H1 (cell line): Measurements from ENCODE around the gene ILF3.

Source experiments
- CREB1 ChIP-seq: IDR thresholded peaks from 2 replicates; pipeline ENCODE4 v1.6.1; 2012; ENCODE audit warnings: inconsistent platforms
- CTCF ChIP-seq, 3 experiments: IDR thresholded peaks; 1 replicate in 2 of 3; 2 replicates in 1 of 3; pipeline versions ENCODE4 v1.5.1 to v1.6.1; 2011; ENCODE audit warnings: low read length in 3 of 3, mild to moderate bottlenecking in 3 of 3, inconsistent platforms in 2 of 3, low read depth in 1 of 3, moderate library complexity in 1 of 3; ENCODE audit not compliant: insufficient read depth in 1 of 3; ENCODE audit errors: control extremely low read depth in 1 of 3
- GABPA ChIP-seq: IDR thresholded peaks from 2 replicates; pipeline ENCODE4 v1.6.1; 2011; ENCODE audit warnings: mild to moderate bottlenecking, low read length, moderate library complexity, borderline replicate concordance; ENCODE audit not compliant: insufficient read depth
- POLR2A ChIP-seq, 2 experiments: IDR thresholded peaks; 1 replicate in 1 of 2; 2 replicates in 1 of 2; pipeline ENCODE4 v1.6.1; 2011; ENCODE audit warnings: low read depth in 2 of 2, low read length in 2 of 2, mild to moderate bottlenecking in 2 of 2; ENCODE audit errors: control extremely low read depth in 1 of 2
- TBP ChIP-seq: IDR thresholded peaks from 2 replicates; pipeline ENCODE4 v1.6.1; 2011; ENCODE audit warnings: low read depth, low read length, improper control_type of control experiment
- TEAD4 ChIP-seq: IDR thresholded peaks from 2 replicates; pipeline ENCODE4 v1.6.1; 2012; ENCODE audit warnings: low read depth, low read length, inconsistent platforms, mixed read lengths
- TF ChIP-seq, protein P1 (sequence below): IDR thresholded peaks from 2 replicates; pipeline ENCODE4 v1.6.1; 2012; ENCODE audit warnings: inconsistent platforms

- TF ChIP-seq GABPA = no peak
- TF ChIP-seq, protein P1, sequence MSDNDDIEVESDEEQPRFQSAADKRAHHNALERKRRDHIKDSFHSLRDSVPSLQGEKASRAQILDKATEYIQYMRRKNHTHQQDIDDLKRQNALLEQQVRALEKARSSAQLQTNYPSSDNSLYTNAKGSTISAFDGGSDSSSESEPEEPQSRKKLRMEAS = no peak
- no peak for TF ChIP-seq POLR2A (IDR thresholded peaks at IDR 0.05; ENCODE audit: control extremely low read depth in 1 of 2, low read depth in 2 of 2, low read length in 2 of 2)
- no peak for TF ChIP-seq CTCF (IDR thresholded peaks at IDR 0.05; ENCODE audit: control extremely low read depth in 1 of 3, insufficient read depth in 1 of 3, low read depth in 1 of 3, low read length in 3 of 3)
- TF ChIP-seq CREB1 = no peak
- TF ChIP-seq TEAD4 = no peak
- no peak for TF ChIP-seq TBP
Observed at GRCh38 chr19:10736189-10736588, 82.0 kb downstream of the ILF3 start.
